ENCODE measurements around the gene LGALS3BP.

LGALS3BP gene

GRCh38 chr17:78997231-78997741 is 17.6 kb upstream of the LGALS3BP start:
- DNase-seq (ENCODE audit: low read depth, low spot score) = no peak
- TF ChIP-seq CTCF (IDR thresholded peaks at IDR 0.05; ENCODE audit: low read depth, low read length) = no peak
- in situ Hi-C loops (cut with HindIII; ENCODE audit: low sequenced_read_pairs) = no loop called here
- H3K4me3 ChIP-seq (ENCODE audit: low read depth, low read length) = no peak overlapping the region

- no peak for TF ChIP-seq CTCF (IDR thresholded peaks at IDR 0.05; ENCODE audit: low read depth, low read length)
- H3K4me3 ChIP-seq (ENCODE audit: low read depth, low read length) = no peak overlapping the region
- in situ Hi-C loops (cut with HindIII; ENCODE audit: low sequenced_read_pairs) = no loop called here
- no peak for DNase-seq (ENCODE audit: low read depth, low spot score)
Measured at GRCh38 chr17:78996781-78997201, 17.1 kb upstream of the LGALS3BP start.

DNA sequence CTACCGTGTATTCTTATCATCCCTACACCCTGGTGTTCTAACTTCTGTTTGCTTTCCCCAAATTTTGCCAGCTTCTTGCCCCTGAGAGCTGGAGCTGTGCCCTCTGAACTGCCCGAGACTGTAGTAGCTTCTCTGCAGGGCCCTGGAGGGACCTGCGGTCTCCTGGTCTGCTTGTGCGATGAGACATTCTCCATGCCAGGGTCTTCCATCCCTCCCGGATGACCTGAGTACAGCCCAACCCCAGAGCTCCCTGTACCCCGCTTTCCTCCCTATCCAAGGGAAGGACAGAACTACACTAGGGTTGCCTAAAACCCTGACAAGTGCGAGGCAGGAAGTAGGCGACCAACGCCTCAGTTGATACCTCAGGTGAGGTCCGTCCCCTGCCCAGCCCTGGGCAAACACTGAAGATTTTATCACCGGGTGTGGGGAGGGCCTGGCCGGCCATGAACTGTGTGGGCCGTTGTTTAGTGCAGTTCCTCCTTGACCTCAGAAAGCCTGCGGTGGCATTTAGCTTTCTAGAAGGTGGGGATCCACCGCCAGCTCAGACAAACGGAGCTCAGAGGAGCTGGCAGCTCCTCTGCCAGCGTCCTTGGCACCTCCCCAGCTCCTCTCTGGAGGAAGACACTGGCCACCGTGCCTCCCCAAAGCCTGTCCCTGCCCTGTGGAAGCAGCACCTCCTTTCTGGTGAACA is 16.2 kb upstream of the LGALS3BP start:
- H3K4me3 ChIP-seq (ENCODE audit: low read depth, low read length) = no peak overlapping the region
- no peak for TF ChIP-seq CTCF (IDR thresholded peaks at IDR 0.05; ENCODE audit: low read depth, low read length)
- DNase-seq (ENCODE audit: low read depth, low spot score) = no peak
- in situ Hi-C loops (cut with HindIII; ENCODE audit: low sequenced_read_pairs) = no loop called here

DNA sequence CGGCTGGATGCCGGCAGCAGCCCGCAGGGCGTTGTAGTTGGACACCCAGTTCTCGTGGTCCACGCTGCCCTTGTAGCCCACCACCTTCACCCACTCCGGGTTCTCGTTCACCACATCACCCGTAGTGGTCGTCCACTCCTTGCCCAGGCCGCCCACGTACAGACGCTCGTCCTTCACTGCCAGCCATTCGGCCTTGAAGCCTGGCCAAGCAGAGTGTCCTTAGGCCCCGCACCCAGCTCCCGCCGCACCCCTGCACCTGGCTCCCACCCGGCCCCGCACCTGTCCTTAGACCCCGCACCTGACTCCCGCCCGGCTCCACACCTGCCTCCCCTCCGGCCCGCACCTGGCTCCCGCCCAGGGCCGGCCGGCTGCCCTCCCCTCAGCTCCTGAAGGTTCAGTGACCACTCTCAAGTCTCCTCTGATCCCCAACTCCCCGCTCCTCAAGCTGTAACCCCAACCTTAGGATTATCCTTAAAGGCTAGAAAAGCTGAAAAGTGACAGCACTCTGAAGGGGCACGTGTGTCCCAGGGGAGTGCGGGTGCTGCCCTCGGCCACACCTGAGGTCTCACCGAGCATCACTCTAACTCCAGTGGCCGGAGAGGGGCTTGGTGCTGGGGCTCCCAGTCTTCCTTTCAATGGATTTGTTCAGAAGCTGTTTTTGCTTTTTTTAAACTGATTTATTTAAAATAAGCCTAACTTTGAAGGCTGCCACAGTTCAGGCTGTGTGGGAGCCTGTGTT is 15.5 kb upstream of the LGALS3BP start:
- no peak for DNase-seq (ENCODE audit: low read depth, low spot score)
- H3K4me3 ChIP-seq (ENCODE audit: low read depth, low read length) = no peak overlapping the region
- no peak for TF ChIP-seq CTCF (IDR thresholded peaks at IDR 0.05; ENCODE audit: low read depth, low read length)
- in situ Hi-C loops (cut with HindIII; ENCODE audit: low sequenced_read_pairs) = no loop called here

DNA sequence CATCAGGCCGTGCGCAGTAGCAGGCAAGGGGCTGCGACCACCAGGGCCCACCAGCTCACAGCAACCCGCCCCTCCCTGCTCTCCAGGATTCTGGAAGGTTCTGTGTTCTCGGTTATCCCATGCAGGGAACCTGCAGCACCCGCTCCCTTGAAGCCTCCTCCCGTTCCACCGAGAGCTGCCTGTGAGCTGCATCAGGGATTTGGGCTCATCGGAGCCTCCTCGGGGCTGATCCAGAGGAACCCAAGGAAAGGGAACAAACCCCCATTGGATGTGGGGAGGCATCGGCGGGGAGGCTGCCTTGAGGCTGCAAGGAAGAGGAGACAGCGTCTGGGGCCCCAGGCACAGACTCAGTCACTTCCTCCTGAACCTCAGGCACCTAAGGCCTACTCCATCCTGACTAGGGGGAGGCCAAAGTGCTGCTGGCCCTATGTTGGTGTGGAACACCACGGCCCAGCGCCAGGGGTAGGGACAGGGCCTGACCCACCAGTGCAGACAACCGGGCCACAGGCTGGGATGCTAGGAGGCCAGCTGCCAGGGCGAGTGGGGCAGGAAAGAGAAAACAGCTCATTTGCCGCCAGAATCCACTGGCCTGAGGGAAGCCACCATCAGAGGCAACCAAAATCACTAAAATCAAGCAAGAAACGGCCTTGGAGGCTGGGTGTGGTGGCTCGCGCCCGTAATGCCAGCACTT is 14.4 kb upstream of the LGALS3BP start:
- no peak for TF ChIP-seq CTCF (IDR thresholded peaks at IDR 0.05; ENCODE audit: low read depth, low read length)
- no peak overlapping the region for H3K4me3 ChIP-seq (ENCODE audit: low read depth, low read length)
- in situ Hi-C loops (cut with HindIII; ENCODE audit: low sequenced_read_pairs) = no loop called here
- DNase-seq (ENCODE audit: low read depth, low spot score) = no peak

DNA sequence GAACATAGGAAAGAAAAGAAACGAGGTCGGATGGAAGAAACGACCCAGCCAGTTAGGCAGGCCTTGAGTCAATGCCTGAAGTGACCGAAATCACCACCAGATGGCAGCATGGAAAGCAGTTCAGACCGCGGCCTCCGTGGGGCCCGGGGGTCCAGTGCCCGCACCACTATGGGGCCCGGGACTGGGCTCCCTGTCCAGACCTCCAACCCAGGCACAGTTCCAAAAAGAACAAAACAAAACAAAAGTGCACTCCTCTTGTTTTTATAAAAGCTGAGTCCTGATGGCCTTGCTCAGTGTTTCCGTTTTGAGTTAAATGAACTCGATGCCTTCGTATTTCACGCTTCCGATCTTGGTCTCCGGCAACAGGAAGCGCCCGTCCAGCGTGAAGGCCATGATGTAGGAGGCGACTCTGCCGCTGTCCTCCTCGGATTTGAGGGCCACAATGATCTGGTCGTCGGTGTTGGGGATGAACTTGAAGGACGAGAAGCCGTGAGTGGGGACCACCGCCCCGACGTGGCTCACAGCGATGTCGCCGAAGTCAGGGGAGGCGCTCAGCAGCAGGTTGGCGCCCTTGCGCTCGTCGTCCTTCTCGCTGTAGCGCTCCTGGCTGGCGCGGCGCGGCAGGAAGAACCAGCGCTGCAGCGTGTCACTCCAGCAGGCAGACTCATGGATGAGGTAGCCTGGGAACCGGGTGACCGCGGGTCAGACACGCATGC is 13.7 kb upstream of the LGALS3BP start:
- in situ Hi-C loops (cut with HindIII; ENCODE audit: low sequenced_read_pairs) = no loop called here
- no peak overlapping the region for H3K4me3 ChIP-seq (ENCODE audit: low read depth, low read length)
- peak; percentile 79 for TF ChIP-seq CTCF (IDR thresholded peaks at IDR 0.05; ENCODE audit: low read depth, low read length)
- DNase-seq (ENCODE audit: low read depth, low spot score) = peak; percentile 47

All from astrocyte of the spinal cord (primary cell).